Chondrocyte (in vitro differentiated cells): Measurements from ENCODE around the gene KRT72. TPM values are rescaled to one million over a fixed set of nuclear protein-coding genes. Genes with fewer than 3 reads are reported as not detected.

ENCODE experiments used
- DNase-seq: peaks from one replicate; pipeline ENCODE4 v3.0.0; 2021; ENCODE audit warnings: mixed read lengths, low spot score
- H3K27ac Mint-ChIP-seq: one replicate; pipeline ENCODE4 v1.8.0; 2021; ENCODE audit warnings: mild to moderate bottlenecking, moderate library complexity, mixed read lengths; ENCODE audit not compliant: unreplicated experiment
- H3K27me3 Mint-ChIP-seq: 2 replicates; pipeline ENCODE4 v1.8.0; 2021; ENCODE audit warnings: low read depth, mixed read lengths
- H3K36me3 Mint-ChIP-seq: 2 replicates; pipeline ENCODE4 v1.8.0; 2021; ENCODE audit warnings: low read depth, mixed read lengths
- H3K4me1 Mint-ChIP-seq: 2 replicates; pipeline ENCODE4 v1.8.0; 2021; ENCODE audit warnings: low read depth, mild to moderate bottlenecking, mixed read lengths
- H3K4me3 Mint-ChIP-seq: one replicate; pipeline ENCODE4 v1.8.0; 2021; ENCODE audit warnings: mild to moderate bottlenecking, moderate library complexity, mixed read lengths; ENCODE audit not compliant: unreplicated experiment
- H3K9me3 Mint-ChIP-seq: 2 replicates; pipeline ENCODE4 v1.8.0; 2021; ENCODE audit warnings: low read depth, mixed read lengths
- total RNA-seq: library from RNA; stranded (reverse); gene quantifications from 3 replicates; pipeline ENCODE4 v1.2.1, GENCODE V29; 2021
- TF ChIP-seq, protein P1 (sequence below): fragments of 200-600 bp; sonication (generic); IDR thresholded peaks from 2 replicates; pipeline ENCODE4 v1.5.0; 2021; ENCODE audit warnings: antibody characterized with exemption, mild to moderate bottlenecking, moderate library complexity

Gene KRT72
- total RNA-seq, 1 donor from 2014 or later, result not detected

DNA sequence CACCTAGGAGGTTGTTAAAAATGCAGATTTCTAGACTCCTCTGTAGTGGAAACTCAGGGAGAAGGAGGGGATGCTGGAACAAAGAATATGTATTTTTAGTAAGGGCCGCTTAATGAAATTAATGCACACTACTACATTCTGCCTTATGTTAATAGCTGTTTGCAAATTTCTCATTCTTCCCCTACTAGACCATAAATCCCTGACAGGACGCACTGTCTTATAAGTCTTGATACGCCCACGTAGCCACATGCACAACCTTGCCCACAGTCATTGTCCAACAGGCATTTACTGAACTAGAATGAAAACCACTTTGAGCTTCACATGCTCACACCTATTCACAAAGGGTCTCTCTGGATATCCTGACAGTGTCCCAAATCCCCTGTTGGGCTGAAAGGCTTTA lies 40.2 kb upstream of the KRT72 start:
- TF ChIP-seq, protein P1, sequence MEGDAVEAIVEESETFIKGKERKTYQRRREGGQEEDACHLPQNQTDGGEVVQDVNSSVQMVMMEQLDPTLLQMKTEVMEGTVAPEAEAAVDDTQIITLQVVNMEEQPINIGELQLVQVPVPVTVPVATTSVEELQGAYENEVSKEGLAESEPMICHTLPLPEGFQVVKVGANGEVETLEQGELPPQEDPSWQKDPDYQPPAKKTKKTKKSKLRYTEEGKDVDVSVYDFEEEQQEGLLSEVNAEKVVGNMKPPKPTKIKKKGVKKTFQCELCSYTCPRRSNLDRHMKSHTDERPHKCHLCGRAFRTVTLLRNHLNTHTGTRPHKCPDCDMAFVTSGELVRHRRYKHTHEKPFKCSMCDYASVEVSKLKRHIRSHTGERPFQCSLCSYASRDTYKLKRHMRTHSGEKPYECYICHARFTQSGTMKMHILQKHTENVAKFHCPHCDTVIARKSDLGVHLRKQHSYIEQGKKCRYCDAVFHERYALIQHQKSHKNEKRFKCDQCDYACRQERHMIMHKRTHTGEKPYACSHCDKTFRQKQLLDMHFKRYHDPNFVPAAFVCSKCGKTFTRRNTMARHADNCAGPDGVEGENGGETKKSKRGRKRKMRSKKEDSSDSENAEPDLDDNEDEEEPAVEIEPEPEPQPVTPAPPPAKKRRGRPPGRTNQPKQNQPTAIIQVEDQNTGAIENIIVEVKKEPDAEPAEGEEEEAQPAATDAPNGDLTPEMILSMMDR, result no peak
- H3K4me1 Mint-ChIP-seq, result no peaks in the 10 kb centered on the region
- H3K27me3 Mint-ChIP-seq, result peaks cover 73% of the 10 kb centered on the region
- H3K4me3 Mint-ChIP-seq, result no peak overlapping the region
- no peaks in the 10 kb centered on the region for H3K9me3 Mint-ChIP-seq
- no peak overlapping the region for H3K27ac Mint-ChIP-seq
- H3K36me3 Mint-ChIP-seq, result no peaks in the 10 kb centered on the region
- no peak for DNase-seq

DNA sequence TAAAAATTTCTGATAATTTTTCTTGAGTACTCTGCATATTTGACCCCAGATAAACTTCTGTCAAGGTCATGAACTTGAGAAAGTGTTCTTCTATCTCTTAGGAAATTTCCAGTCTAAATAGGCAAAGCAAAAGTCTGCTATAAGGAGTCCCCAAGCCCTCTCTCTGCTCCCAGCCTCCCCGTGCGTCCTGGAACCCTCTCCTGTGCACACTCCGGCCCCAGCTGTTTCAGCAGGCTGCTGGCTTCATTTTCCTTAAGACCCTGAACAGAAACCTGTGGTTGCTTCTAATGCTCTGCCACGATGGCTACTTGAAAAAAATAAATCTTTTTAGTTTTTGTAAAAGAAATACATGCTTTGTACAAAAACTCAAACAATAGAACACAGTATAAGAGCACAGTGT lies 36.0 kb upstream of the KRT72 start:
- no peak overlapping the region for H3K27ac Mint-ChIP-seq
- no peak for DNase-seq

DNA sequence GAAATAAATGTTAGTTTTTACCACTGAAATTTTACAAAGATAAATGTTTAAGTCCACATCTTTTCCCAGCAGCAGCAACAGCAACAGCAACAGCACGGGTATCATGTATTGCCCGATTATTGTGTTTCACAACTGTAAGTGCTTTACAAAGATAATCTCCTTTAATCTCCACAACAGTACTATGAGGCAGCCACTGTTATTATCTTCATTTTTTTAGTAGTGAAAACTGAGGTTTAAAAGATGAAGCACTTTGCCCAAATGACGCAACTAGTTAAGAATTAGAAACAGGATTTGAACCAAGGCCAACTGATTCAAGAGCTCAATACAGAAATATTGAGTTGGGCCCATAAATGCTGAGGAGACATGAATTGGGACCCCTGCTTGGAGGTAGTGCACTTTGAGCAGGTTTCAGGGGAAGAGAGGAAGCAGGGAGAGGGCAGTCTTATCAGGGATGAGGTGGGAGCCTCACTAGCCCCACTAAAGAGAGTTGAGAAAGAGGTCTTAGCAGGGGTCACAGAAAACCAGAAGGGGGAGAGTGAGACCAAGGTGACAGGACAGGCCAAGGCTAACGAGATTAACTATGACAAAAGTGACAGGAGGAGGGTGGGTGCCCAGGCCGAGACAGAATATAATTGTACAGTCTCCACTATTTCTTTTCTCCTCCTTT lies 35.5 kb upstream of the KRT72 start:
- TF ChIP-seq, protein P1, result no peak
- Mint-ChIP-seq H3K4me3 (no peak overlapping the region), H3K4me1 (no peaks in the 10 kb centered on the region), H3K27me3 (peaks cover 57% of the 10 kb centered on the region), H3K9me3 (no peaks in the 10 kb centered on the region), H3K36me3 (no peaks in the 10 kb centered on the region), H3K27ac (no peak overlapping the region)
- DNase-seq, result no peak

More for the DNA sequence above, 36.0 kb upstream of the KRT72 start:
- TF ChIP-seq, protein P1, result no peak
- no peaks in the 10 kb centered on the region for H3K4me1 Mint-ChIP-seq
- H3K4me3 Mint-ChIP-seq, result no peak overlapping the region
- peaks cover 56% of the 10 kb centered on the region for H3K27me3 Mint-ChIP-seq
- no peaks in the 10 kb centered on the region for H3K36me3 Mint-ChIP-seq
- no peaks in the 10 kb centered on the region for H3K9me3 Mint-ChIP-seq

DNA sequence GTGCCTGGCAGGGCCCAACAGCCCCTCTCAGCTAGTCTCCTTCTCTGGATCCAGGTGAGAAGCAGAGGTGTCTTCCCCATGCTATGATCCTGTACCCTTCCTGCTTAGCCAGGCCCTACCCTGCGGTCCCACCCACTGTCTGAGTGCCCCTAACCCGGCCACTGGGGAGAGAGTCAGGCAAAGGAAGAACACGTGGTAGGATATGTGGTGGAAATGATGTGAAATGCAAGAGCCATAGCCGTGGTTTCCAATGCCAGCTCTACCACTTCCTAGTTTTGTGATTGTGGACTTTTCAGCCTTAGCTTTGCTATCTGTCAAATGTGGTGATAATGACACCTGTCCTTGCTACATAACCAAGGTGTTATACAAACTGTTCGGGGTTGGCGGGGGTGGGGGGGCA lies 34.9 kb upstream of the KRT72 start:
- TF ChIP-seq, protein P1, result no peak
- Mint-ChIP-seq H3K9me3 (no peaks in the 10 kb centered on the region), H3K4me1 (no peaks in the 10 kb centered on the region), H3K36me3 (no peaks in the 10 kb centered on the region), H3K4me3 (no peak overlapping the region), H3K27me3 (peaks cover 53% of the 10 kb centered on the region), H3K27ac (no peak overlapping the region)
- no peak for DNase-seq

DNA sequence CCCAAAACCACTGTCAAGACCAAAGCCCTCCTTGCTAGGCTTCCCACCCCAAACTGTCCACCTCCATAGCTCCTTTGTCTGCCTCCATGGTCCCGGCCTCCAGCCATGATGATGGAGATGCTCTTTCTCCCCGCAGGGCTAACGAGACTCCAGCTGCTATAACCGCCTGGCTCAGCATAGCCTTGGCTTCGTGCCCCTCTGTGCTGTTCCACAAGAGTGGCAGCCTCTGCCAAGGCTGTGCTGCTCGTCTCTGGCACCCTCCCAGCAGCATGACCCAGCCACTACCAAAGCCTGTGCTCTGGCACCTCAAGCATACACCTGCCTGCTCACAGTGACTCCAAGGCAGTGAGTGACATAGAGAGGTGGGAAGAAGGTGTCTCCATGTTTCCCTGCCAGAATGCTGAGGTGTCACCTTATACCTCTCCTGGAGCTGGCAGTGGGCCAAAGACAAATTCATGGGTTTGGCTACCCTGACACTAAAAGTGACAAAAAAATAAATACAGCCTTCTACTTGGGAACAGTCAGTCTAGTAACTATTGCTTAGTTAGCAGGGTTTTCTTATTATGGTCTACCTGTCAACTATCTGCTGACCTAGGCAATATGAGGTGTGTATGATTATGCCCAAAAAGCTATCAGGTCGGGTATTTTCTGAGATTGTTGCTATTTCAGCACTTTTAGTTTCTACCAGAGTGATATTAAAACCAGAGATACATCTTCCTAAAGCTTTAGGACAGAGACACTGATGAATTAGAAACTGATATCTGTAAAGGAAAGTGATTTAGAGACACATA lies 33.2 kb upstream of the KRT72 start:
- Mint-ChIP-seq H3K4me1 (peaks cover 5% of the 10 kb centered on the region), H3K27me3 (peaks cover 59% of the 10 kb centered on the region), H3K27ac (no peak overlapping the region), H3K9me3 (no peaks in the 10 kb centered on the region), H3K4me3 (no peak overlapping the region), H3K36me3 (no peaks in the 10 kb centered on the region)
- TF ChIP-seq, protein P1, result no peak
- DNase-seq, result no peak
